Endodermal cell (in vitro differentiated cells): Measurements from ENCODE around the gene BIVM. TPM values are rescaled to one million over a fixed set of nuclear protein-coding genes. Genes with fewer than 3 reads are reported as not detected.

Experiments
- DNase-seq: peaks from one replicate; pipeline ENCODE4 v3.0.0-alpha.2; 2017
- H3K27ac ChIP-seq: 2 replicates; pipeline ENCODE4 v1.5.1; 2013; ENCODE audit warnings: mild to moderate bottlenecking, low read depth, low read length, moderate library complexity
- H3K27me3 ChIP-seq: 2 replicates; pipeline ENCODE4 v1.6.1; 2013; ENCODE audit warnings: mild to moderate bottlenecking, low read length, moderate library complexity; ENCODE audit not compliant: insufficient read depth, control insufficient read depth, poor library complexity, severe bottlenecking
- H3K36me3 ChIP-seq: 2 replicates; pipeline ENCODE4 v1.7.0; 2013; ENCODE audit warnings: mild to moderate bottlenecking, low read length, moderate library complexity; ENCODE audit not compliant: control insufficient read depth, insufficient read depth
- H3K4me1 ChIP-seq: one replicate; pipeline ENCODE4 v1.7.0; 2013; ENCODE audit warnings: low read length; ENCODE audit not compliant: control insufficient read depth, insufficient read depth
- H3K4me3 ChIP-seq: 2 replicates; pipeline ENCODE4 v1.5.1; 2013; ENCODE audit warnings: mild to moderate bottlenecking, low read length, moderate library complexity
- H3K9ac ChIP-seq: 2 replicates; pipeline ENCODE4 v1.6.1; 2013; ENCODE audit warnings: mild to moderate bottlenecking, low read length, moderate library complexity; ENCODE audit not compliant: poor library complexity, severe bottlenecking; ENCODE audit errors: extremely low read depth
- H3K9me3 ChIP-seq: 2 replicates; pipeline ENCODE4 v1.6.1; 2013; ENCODE audit warnings: mild to moderate bottlenecking, low read length, moderate library complexity; ENCODE audit not compliant: control insufficient read depth
- H3K27ac Mint-ChIP-seq: 2 replicates; pipeline ENCODE4 v1.8.0; 2020; ENCODE audit warnings: mixed read lengths
- H3K27me3 Mint-ChIP-seq: 2 replicates; pipeline ENCODE4 v1.8.0; 2021; ENCODE audit warnings: mild to moderate bottlenecking, mixed read lengths; ENCODE audit not compliant: insufficient read depth
- H3K36me3 Mint-ChIP-seq: 2 replicates; pipeline ENCODE4 v1.8.0; 2020; ENCODE audit warnings: low read depth, mixed read lengths
- H3K4me1 Mint-ChIP-seq: 2 replicates; pipeline ENCODE4 v1.8.0; 2020; ENCODE audit warnings: mixed read lengths
- H3K4me3 Mint-ChIP-seq: 2 replicates; pipeline ENCODE4 v1.8.0; 2020; ENCODE audit warnings: mild to moderate bottlenecking, moderate library complexity, mixed read lengths
- H3K9me3 Mint-ChIP-seq: 2 replicates; pipeline ENCODE4 v1.8.0; 2020; ENCODE audit warnings: mild to moderate bottlenecking, mixed read lengths
- CTCF ChIP-seq: fragments of 200-600 bp; sonication (generic); conservative IDR thresholded peaks from 2 replicates; pipeline ENCODE4 v1.5.0; 2021; ENCODE audit warnings: antibody characterized with exemption, mild to moderate bottlenecking
- WGBS, 2 experiments: methylation state at CpG; one replicate each; pipeline versions ENCODE4 v1.1.5 to v1.1.7; 2013; ENCODE audit warnings: missing lambda C conversion rate in 2 of 2, mixed read lengths in 1 of 2; ENCODE audit not compliant: insufficient coverage in 1 of 2, insufficient read length in 1 of 2; 5-methylcytosine and 5-hydroxymethylcytosine counted together
- total RNA-seq, 2 donors: library from RNA; stranded (reverse); fragmentation: NEBNext Ultra II Directional in 1 of 2; extraction: Animal tissue kit (Norgen Biotek cat#: 25700) in 1 of 2; gene quantifications; 2 replicates in 1 of 2; 3 replicates in 1 of 2; pipeline ENCODE4 v1.2.1, GENCODE V29; 2021

BIVM gene
- total RNA-seq, 2 donors from 2014 or later: 14.7 to 15.0 TPM

- H3K27me3 ChIP-seq: no peaks in the 10 kb centered on the region
- peaks cover 17% of the 10 kb centered on the region for H3K36me3 ChIP-seq
- no peaks in the 10 kb centered on the region for H3K9me3 ChIP-seq
- Mint-ChIP-seq H3K4me3 (no peak overlapping the region), H3K27me3 (peaks cover 13% of the 10 kb centered on the region), H3K4me1 (peaks cover 4% of the 10 kb centered on the region), H3K36me3 (peaks cover 2% of the 10 kb centered on the region), H3K27ac (no peak overlapping the region), H3K9me3 (no peaks in the 10 kb centered on the region)
- H3K4me3 ChIP-seq: no peak overlapping the region
- DNase-seq: no peak
- no peak overlapping the region for H3K27ac ChIP-seq
- no peaks in the 10 kb centered on the region for H3K4me1 ChIP-seq
- H3K9ac ChIP-seq: no peak overlapping the region
- WGBS, 2 experiments: 92 to 95% methylated on average over 1 to 2 of the region's 2 CpGs
- no peak for TF ChIP-seq CTCF
Measured at GRCh38 chr13:102768909-102769308, 30.0 kb upstream of the BIVM start.

- peaks cover 20% of the 10 kb centered on the region for H3K27me3 Mint-ChIP-seq
- no peak overlapping the region for H3K27ac Mint-ChIP-seq
- no peaks in the 10 kb centered on the region for H3K9me3 ChIP-seq
- no peak overlapping the region for H3K4me3 Mint-ChIP-seq
- no peak overlapping the region for H3K27ac ChIP-seq
- TF ChIP-seq CTCF: no peak
- no peaks in the 10 kb centered on the region for H3K9me3 Mint-ChIP-seq
- H3K36me3 ChIP-seq: peaks cover 17% of the 10 kb centered on the region
- no peak for DNase-seq
- no peaks in the 10 kb centered on the region for H3K4me1 ChIP-seq
- H3K9ac ChIP-seq: no peak overlapping the region
- H3K4me1 Mint-ChIP-seq: peaks cover 4% of the 10 kb centered on the region
- H3K36me3 Mint-ChIP-seq: peaks cover 2% of the 10 kb centered on the region
- WGBS, 2 experiments: 85 to 100% methylated on average over 1 to 3 of the region's 4 CpGs
- no peak overlapping the region for H3K4me3 ChIP-seq
- no peaks in the 10 kb centered on the region for H3K27me3 ChIP-seq
Measured at GRCh38 chr13:102769679-102770078, 29.2 kb upstream of the BIVM start.

GRCh38 chr13:102770435-102770834 is 28.5 kb upstream of the BIVM start:
- DNase-seq: no peak
- Histone ChIP-seq H3K4me1 (no peaks in the 10 kb centered on the region), H3K4me3 (no peak overlapping the region), H3K9me3 (no peaks in the 10 kb centered on the region), H3K9ac (no peak overlapping the region), H3K27me3 (no peaks in the 10 kb centered on the region), H3K36me3 (peaks cover 17% of the 10 kb centered on the region), H3K27ac (no peak overlapping the region)
- Mint-ChIP-seq H3K36me3 (peaks cover 2% of the 10 kb centered on the region), H3K27ac (no peak overlapping the region), H3K9me3 (no peaks in the 10 kb centered on the region), H3K4me1 (peaks cover 4% of the 10 kb centered on the region), H3K27me3 (peaks cover 21% of the 10 kb centered on the region), H3K4me3 (no peak overlapping the region)
- no peak for TF ChIP-seq CTCF
- WGBS, 2 experiments: 97 to 100% methylated on average over 1 to 2 of the region's 2 CpGs
